ENCODE data around the gene CEACAM5.

Gene CEACAM5

DNA sequence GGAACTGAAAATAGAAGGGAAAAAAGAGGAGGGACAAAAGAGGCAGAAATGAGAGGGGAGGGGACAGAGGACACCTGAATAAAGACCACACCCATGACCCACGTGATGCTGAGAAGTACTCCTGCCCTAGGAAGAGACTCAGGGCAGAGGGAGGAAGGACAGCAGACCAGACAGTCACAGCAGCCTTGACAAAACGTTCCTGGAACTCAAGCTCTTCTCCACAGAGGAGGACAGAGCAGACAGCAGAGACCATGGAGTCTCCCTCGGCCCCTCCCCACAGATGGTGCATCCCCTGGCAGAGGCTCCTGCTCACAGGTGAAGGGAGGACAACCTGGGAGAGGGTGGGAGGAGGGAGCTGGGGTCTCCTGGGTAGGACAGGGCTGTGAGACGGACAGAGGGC, at the start of gene CEACAM5:
TSS of gene CEACAM5 (plus strand) at position 146 of the 400 bp plus-strand sequence. CDS start at position 252, 106 bp downstream.
- no peak for DNase-seq

DNA sequence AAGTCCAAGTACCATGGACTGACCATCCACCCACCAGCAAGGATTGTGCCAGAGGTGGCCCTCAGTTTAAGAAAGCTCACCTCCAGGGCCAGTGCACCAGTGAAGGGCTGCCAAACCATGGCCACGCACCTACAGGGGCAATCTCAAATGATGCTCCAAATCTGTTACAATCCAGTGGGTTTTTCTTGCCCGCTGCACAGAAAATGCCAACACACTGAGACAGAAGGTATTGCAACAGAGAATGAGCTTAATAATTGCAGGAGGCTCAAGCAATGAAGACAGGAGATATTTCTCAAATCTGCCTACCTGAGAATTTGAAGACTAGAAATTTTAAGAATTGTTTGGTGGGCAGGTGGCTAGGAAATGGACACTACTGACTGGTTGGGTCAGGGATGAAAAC, 42.4 kb upstream of the CEACAM5 start:
- DNase-seq = no peak

DNA sequence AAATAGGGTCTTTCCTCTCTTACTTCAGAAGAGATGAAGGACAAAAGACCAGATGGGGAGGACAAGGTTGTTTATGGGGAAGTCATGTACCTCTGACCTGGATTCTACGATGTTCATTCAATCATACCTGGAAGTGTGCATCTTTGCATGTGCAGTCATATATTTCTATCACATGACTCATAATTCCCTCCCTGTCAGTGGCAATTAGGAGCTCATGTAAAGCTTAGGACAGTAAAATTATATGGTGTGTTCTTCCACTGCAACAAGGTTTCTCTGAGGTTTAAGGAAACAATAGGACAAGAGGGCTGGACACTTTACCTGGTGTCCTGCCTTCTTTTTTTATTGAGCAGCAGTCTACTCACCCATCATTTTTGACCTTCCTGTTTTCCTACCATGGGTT, 40.1 kb upstream of the CEACAM5 start:
- DNase-seq = no peak

DNA sequence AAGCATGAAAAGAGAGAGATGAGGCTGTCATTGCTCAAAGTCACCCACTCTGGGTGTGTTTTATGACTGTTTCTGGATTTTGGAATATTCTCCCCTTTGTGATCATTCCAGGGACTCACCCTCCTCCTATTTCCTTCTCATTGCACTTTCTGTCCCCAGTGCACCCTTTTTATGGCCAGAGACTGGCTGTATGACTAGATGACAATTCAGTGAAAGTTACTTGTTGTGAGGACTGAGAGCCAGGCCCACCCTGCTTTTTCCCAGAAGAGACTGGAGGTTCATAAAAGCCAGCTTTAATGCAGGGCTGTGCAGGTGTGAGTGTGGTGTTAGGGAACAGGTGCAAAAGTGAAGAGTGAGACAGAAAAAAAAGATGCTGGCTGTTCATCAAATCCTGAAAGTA, 37.7 kb upstream of the CEACAM5 start:
- no peak for DNase-seq

DNA sequence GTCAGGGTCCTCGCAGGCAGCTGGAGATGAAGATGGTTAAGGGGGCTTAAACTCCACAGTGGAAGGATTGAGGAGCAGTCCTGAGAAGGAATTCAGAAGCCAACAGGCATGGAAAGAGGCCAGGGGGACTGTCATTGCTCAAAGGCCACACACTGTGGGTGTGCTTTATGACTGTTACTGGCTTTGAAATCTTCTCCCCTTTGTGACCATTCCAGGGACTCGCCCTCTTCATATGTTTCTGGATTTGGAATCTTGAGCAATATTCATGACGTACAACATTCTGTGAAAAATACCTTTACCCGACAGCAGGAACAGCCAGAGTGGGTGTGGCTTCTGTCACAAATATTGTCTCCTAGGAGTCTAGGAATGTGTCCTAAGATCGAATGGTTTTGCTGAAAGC, 36.9 kb upstream of the CEACAM5 start:
- DNase-seq = no peak

DNA sequence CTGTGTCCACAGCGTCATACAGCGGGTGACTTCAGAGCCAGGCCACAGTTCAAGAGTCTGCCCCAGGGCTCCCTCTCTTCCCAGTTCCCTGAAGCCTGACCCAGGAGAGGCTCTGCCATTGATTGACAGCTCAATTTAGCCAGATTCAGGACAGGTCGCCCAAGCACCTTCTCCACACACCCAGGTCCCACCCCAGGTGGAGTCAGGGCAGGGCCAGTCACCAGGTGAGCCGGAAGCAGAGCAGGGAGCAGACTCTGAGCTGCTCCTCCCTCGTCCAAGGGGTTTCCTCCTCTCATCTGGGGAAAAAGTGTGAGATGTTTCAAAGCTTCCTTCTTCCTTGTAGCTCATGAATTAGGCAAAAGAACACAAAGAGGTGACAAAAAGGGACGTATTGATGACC, 26.0 kb upstream of the CEACAM5 start:
- no peak for DNase-seq

DNA sequence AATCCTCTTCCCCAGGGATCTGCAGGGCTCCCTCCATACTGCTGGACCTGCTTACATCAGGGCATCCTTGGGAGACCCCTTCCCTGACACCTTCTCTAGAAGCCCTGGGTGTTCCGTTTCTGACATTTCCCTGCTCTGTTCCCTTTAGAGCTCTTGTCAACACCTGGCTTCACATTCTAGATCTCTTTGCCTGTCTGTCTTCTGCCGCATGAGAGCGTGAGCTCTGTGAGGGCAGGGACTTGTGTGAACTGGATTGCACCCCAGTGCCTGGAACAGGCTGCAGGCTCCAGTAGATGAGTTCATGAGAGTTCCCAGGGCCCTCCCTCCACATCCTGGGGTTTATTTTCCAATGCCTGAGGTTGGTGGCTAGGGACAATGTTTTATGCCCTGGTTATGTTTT, 21.0 kb upstream of the CEACAM5 start:
- DNase-seq = no peak

DNA sequence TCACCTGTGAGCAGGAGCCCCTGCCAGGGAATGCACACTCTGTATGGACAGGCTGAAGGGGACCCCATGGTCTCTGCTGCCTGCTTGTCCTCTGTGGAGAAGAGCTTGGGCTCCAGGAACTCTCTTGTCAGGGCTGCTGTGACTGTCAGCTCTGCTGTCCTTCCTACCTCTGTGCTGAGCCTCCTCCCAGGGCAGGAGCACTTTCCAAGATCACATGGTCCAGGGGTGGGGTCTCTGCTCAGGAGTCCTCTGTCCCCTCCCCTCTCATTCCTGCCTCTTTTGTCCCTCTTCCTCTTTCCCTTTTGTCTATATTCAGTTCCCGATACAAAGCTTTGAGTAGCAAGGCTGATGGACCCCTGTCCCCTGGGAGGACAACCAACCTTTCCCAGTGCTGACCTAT, 20.3 kb upstream of the CEACAM5 start, which contains the start of gene CEACAM7:
TSS of gene CEACAM7 (minus strand) at position 173 of the 400 bp plus-strand sequence. CDS start at position 68, 105 bp downstream.
- no peak for DNase-seq

DNA sequence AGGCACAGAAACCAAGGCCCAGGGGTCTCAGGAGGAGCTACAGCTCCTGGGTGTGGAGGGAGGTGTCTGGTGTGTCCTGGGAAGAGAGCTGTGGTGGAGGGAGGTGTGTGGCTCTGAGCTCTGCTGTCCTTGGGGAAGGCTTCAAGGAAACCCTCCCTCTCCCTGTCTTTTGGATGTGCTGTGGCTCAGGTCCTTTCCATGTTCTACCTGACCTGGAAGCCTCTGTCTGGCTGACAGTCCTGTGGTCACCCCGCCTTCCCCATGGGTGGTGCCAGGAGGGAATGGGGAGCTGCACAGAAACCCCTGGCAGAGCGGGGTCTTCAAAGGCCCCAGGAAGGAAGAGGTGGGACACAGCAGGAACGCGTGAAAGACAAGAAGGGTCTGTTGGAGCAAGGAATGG, 19.7 kb upstream of the CEACAM5 start:
- DNase-seq = no peak

DNA sequence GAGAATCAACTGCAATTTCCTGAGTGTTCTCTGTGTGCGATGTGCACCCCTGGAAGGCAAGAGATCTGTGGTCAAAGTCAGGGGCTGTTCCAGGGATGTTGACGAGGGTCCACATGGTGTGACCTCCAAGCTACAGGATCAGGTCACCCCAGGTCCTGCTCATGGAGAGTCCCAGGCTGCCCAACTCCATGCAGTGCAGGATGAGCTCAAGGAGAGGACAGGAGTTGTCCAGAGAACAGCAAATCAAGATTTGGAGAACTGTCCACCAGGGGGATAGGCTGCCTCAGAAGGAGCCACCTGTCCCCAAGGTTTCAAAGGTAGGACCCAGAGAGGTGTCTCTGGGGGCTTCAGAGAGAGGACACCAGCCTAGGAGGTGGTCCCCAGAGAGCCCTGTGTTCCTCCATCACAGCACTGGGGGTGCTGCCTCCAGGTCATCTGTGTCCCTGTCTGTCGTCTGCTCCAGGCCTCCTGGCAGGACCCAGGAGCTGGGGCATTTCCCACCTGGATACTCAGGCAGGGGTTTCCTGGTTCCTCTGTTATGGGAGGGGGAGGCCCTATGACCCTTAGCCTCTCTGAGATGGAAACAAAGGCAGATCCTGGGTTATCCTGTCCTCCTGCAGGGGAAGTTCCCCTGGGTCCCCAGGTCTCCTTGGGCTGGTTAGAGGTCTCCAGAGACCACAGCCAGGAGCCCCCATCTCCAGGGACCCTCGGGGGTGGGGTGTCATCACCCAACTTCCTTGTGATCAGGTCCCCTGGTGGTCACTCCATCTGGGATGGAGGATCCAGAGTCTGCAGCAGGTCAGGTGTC, 18.2 kb upstream of the CEACAM5 start:
- no peak for DNase-seq

DNA sequence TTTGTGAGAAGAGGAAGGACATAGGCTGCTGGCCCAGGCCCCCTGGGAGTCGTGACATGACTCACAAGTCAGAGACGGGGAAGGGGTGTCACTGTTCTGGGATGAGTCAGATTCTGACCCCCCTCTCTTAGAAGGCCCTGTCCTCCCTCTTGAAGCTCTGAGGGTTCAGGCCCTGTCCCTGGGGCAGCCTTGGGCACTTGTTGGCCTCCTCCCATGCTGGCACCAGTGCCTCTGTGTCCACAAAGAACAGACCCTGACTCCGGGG, 17.7 kb upstream of the CEACAM5 start:
- DNase-seq = no peak

DNA sequence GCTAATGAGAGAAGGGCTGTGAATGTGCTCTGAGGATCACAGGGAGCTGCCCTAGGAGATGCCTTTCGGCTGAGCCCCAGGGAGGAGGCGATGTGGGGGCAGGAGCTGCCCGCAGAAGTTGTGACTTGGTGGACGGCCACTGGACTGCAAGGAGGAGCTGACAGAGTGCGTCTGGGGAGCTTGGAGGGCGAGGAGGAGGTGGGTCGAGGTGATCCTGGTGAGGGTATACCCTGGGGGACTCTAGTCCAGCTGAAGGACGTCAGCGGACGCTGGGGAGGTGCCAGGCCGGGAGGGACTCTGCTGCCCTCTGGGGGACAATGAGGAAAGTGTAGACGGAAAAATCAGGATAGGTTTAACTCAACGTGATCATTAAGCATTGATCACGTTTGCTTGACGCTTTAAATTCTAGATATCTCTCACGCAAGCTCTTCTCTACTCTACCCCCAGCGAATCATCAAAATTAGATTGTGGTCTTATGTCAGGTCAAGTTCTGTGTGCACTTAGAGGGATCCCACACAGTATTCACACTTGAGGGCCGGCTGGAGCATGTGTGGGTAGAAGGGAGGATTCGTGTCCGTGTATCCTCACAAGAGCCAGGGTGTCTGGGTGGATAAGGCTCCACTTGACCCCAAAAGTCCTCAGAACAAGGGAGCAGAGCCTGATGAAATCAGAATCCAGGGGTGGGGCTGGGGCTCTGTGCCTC, 17.0 kb upstream of the CEACAM5 start:
- DNase-seq = peak; percentile 40

DNA sequence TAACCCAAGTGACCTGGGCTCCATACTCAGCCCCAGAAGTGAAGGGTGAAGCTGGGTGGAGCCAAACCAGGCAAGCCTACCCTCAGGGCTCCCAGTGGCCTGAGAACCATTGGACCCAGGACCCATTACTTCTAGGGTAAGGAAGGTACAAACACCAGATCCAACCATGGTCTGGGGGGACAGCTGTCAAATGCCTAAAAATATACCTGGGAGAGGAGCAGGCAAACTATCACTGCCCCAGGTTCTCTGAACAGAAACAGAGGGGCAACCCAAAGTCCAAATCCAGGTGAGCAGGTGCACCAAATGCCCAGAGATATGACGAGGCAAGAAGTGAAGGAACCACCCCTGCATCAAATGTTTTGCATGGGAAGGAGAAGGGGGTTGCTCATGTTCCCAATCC, 14.2 kb upstream of the CEACAM5 start:
- DNase-seq = peak; percentile 9

DNA sequence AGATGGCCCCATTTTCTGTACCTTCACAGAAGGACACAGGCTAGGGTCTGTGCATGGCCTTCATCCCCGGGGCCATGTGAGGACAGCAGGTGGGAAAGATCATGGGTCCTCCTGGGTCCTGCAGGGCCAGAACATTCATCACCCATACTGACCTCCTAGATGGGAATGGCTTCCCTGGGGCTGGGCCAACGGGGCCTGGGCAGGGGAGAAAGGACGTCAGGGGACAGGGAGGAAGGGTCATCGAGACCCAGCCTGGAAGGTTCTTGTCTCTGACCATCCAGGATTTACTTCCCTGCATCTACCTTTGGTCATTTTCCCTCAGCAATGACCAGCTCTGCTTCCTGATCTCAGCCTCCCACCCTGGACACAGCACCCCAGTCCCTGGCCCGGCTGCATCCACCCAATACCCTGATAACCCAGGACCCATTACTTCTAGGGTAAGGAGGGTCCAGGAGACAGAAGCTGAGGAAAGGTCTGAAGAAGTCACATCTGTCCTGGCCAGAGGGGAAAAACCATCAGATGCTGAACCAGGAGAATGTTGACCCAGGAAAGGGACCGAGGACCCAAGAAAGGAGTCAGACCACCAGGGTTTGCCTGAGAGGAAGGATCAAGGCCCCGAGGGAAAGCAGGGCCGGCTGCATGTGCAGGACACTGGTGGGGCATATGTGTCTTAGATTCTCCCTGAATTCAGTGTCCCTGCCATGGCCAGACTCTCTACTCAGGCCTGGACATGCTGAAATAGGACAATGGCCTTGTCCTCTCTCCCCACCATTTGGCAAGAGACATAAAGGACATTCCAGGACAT, 13.4 kb upstream of the CEACAM5 start:
- peak; percentile 6 for DNase-seq

DNA sequence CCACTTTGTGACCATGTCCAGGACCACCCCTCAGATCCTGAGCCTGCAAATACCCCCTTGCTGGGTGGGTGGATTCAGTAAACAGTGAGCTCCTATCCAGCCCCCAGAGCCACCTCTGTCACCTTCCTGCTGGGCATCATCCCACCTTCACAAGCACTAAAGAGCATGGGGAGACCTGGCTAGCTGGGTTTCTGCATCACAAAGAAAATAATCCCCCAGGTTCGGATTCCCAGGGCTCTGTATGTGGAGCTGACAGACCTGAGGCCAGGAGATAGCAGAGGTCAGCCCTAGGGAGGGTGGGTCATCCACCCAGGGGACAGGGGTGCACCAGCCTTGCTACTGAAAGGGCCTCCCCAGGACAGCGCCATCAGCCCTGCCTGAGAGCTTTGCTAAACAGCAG, 12.7 kb upstream of the CEACAM5 start:
- DNase-seq = no peak

DNA sequence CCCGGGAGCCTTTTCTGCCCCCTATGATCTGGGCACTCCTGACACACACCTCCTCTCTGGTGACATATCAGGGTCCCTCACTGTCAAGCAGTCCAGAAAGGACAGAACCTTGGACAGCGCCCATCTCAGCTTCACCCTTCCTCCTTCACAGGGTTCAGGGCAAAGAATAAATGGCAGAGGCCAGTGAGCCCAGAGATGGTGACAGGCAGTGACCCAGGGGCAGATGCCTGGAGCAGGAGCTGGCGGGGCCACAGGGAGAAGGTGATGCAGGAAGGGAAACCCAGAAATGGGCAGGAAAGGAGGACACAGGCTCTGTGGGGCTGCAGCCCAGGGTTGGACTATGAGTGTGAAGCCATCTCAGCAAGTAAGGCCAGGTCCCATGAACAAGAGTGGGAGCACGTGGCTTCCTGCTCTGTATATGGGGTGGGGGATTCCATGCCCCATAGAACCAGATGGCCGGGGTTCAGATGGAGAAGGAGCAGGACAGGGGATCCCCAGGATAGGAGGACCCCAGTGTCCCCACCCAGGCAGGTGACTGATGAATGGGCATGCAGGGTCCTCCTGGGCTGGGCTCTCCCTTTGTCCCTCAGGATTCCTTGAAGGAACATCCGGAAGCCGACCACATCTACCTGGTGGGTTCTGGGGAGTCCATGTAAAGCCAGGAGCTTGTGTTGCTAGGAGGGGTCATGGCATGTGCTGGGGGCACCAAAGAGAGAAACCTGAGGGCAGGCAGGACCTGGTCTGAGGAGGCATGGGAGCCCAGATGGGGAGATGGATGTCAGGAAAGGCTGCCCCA, 11.8 kb upstream of the CEACAM5 start:
- peak; percentile 25 for DNase-seq

DNA sequence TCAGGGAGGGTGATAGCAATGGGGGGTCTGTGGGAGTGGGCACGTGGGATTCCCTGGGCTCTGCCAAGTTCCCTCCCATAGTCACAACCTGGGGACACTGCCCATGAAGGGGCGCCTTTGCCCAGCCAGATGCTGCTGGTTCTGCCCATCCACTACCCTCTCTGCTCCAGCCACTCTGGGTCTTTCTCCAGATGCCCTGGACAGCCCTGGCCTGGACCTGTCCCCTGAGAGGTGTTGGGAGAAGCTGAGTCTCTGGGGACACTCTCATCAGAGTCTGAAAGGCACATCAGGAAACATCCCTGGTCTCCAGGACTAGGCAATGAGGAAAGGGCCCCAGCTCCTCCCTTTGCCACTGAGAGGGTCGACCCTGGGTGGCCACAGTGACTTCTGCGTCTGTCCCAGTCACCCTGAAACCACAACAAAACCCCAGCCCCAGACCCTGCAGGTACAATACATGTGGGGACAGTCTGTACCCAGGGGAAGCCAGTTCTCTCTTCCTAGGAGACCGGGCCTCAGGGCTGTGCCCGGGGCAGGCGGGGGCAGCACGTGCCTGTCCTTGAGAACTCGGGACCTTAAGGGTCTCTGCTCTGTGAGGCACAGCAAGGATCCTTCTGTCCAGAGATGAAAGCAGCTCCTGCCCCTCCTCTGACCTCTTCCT, 11.1 kb upstream of the CEACAM5 start:
- DNase-seq = peak; percentile 14

DNA sequence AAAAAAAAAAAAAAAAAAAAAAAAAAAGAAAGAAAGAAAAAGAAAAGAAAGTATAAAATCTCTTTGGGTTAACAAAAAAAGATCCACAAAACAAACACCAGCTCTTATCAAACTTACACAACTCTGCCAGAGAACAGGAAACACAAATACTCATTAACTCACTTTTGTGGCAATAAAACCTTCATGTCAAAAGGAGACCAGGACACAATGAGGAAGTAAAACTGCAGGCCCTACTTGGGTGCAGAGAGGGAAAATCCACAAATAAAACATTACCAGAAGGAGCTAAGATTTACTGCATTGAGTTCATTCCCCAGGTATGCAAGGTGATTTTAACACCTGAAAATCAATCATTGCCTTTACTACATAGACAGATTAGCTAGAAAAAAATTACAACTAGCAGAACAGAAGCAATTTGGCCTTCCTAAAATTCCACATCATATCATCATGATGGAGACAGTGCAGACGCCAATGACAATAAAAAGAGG, 9.6 kb upstream of the CEACAM5 start:
- DNase-seq = no peak

DNA sequence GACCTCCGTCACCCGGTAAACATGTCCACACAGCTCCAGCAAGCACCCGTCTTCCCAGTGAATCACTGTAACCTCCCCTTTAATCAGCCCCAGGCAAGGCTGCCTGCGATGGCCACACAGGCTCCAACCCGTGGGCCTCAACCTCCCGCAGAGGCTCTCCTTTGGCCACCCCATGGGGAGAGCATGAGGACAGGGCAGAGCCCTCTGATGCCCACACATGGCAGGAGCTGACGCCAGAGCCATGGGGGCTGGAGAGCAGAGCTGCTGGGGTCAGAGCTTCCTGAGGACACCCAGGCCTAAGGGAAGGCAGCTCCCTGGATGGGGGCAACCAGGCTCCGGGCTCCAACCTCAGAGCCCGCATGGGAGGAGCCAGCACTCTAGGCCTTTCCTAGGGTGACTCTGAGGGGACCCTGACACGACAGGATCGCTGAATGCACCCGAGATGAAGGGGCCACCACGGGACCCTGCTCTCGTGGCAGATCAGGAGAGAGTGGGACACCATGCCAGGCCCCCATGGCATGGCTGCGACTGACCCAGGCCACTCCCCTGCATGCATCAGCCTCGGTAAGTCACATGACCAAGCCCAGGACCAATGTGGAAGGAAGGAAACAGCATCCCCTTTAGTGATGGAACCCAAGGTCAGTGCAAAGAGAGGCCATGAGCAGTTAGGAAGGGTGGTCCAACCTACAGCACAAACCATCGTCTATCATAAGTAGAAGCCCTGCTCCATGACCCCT, 9.0 kb upstream of the CEACAM5 start:
- peak; percentile 9 for DNase-seq

DNA sequence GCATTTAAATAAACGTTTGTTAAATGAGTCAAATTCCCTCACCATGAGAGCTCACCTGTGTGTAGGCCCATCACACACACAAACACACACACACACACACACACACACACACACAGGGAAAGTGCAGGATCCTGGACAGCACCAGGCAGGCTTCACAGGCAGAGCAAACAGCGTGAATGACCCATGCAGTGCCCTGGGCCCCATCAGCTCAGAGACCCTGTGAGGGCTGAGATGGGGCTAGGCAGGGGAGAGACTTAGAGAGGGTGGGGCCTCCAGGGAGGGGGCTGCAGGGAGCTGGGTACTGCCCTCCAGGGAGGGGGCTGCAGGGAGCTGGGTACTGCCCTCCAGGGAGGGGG, 8.5 kb upstream of the CEACAM5 start:
- peak; percentile 7 for DNase-seq

DNA sequence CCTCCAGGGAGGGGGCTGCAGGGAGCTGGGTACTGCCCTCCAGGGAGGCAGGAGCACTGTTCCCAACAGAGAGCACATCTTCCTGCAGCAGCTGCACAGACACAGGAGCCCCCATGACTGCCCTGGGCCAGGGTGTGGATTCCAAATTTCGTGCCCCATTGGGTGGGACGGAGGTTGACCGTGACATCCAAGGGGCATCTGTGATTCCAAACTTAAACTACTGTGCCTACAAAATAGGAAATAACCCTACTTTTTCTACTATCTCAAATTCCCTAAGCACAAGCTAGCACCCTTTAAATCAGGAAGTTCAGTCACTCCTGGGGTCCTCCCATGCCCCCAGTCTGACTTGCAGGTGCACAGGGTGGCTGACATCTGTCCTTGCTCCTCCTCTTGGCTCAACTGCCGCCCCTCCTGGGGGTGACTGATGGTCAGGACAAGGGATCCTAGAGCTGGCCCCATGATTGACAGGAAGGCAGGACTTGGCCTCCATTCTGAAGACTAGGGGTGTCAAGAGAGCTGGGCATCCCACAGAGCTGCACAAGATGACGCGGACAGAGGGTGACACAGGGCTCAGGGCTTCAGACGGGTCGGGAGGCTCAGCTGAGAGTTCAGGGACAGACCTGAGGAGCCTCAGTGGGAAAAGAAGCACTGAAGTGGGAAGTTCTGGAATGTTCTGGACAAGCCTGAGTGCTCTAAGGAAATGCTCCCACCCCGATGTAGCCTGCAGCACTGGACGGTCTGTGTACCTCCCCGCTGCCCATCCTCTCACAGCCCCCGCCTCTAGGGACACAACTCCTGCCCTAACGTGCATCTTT, 7.8 kb upstream of the CEACAM5 start:
- DNase-seq = peak; percentile 21
